8988T (cell line): ENCODE data around the gene NRSN2.

ENCODE experiments used
- DNase-seq: peaks from one replicate; pipeline ENCODE4 v3.0.0; 2011

NRSN2 gene

GRCh38 chr20:346640-347316, at the start of gene NRSN2:
TSS of gene NRSN2 (plus strand) at chr20:347111. CDS start at chr20:349644, 2,533 bp downstream.
- DNase-seq = peak; percentile 70

GRCh38 chr20:297925-298775, 48.8 kb upstream of the NRSN2 start:
- DNase-seq = peak; percentile 42

GRCh38 chr20:298776-299391, 48.0 kb upstream of the NRSN2 start:
- DNase-seq = no peak

GRCh38 chr20:300345-300990, 46.4 kb upstream of the NRSN2 start:
- no peak for DNase-seq

- DNase-seq = no peak
These were observed 44.7 kb upstream of the NRSN2 start for GRCh38 chr20:301886-302848.

- DNase-seq = no peak
These were observed 41.2 kb upstream of the NRSN2 start for GRCh38 chr20:305745-306144.

- no peak for DNase-seq
These were observed 38.4 kb upstream of the NRSN2 start for GRCh38 chr20:308427-309038.

- DNase-seq = no peak
These were observed 37.5 kb upstream of the NRSN2 start for GRCh38 chr20:309306-309840.

- DNase-seq = no peak
These were observed 36.9 kb upstream of the NRSN2 start for GRCh38 chr20:309841-310644.

- no peak for DNase-seq
These were observed 36.3 kb upstream of the NRSN2 start for GRCh38 chr20:310645-311044.

- DNase-seq = no peak
These were observed 35.3 kb upstream of the NRSN2 start for GRCh38 chr20:311609-312008.

- DNase-seq = no peak
These were observed 34.8 kb upstream of the NRSN2 start for GRCh38 chr20:312067-312466.

- DNase-seq = no peak
These were observed 34.0 kb upstream of the NRSN2 start for GRCh38 chr20:312866-313265.

GRCh38 chr20:313402-313801, 33.5 kb upstream of the NRSN2 start:
- DNase-seq = no peak

- no peak for DNase-seq
These were observed 33.0 kb upstream of the NRSN2 start for GRCh38 chr20:313948-314347.

- no peak for DNase-seq
These were observed 30.4 kb upstream of the NRSN2 start for GRCh38 chr20:316316-317068.

- DNase-seq = peak; percentile 94
These were observed 22.5 kb upstream of the NRSN2 start for GRCh38 chr20:324177-325044.

GRCh38 chr20:325045-325888, 21.6 kb upstream of the NRSN2 start, which contains the start of gene SOX12:
TSS of gene SOX12 (plus strand) at chr20:325552. CDS start at chr20:325925, 373 bp downstream.
- peak; percentile 86 for DNase-seq
